ENCODE data around the gene NVL. TPM values are rescaled to one million over a fixed set of nuclear protein-coding genes. Genes with fewer than 3 reads are reported as not detected.

The NVL gene
- total RNA-seq, 1 experiment from 2014 or later: 21.9 TPM

DNA sequence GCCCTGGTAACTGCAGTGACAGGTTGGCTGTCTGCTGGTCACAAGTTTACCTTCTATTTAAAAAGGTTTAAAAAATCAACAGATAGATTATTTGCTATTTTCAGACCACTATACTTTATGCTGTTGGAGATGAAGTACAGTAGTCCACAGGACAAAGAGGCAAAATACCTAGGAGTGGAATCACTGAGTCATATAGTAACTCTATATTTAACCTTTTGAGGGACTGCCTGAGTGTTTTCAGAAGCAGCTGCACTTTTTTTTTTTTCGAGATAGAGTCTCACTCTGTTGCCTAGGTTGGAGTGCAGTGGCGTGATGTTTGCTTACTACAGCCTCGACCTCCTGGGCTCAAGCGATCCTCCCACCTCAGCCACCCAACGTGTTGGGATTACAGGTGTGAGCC lies 38.4 kb upstream of the NVL start:
- DNase-seq (ENCODE audit: low read depth, low spot score) (no peak), ATAC-seq (no peak)
- no peaks in the 10 kb centered on the region for H3K9me2 ChIP-seq (ENCODE audit: insufficient read depth)
- no TSS peak for BruUV-seq (replicated peaks)
- ChIA-PET RAD21 (ENCODE audit: low non-redundant PET in 1 of 2, low total read pairs in 2 of 2, uncharacterized antibody in 2 of 2, unreplicated experiment in 2 of 2) (no interaction called here), POLR2A (no interaction called here), CTCF (no interaction called here)
- no peaks in the 10 kb centered on the region for H3K27me3 ChIP-seq (ENCODE audit: insufficient read depth, low read length)
- no peak overlapping the region for H3K4me3 ChIP-seq (replicated peaks in 1 of 2; ENCODE audit: low read depth in 1 of 2, low read length in 2 of 2)
- peaks cover 32% of the 10 kb centered on the region for H3K79me2 ChIP-seq (ENCODE audit: insufficient read depth, low read length)
- no peaks in the 10 kb centered on the region for H3K4me1 ChIP-seq (ENCODE audit: control insufficient read depth in 1 of 2, insufficient read depth in 2 of 2, low read length in 2 of 2)
- H3K36me3 ChIP-seq (ENCODE audit: control insufficient read depth in 1 of 2, insufficient read depth in 2 of 2, low read length in 2 of 2): peaks cover 23 to 36% of the 10 kb centered on the region in 2 experiments; a peak in 3 of 4 replicates
- no peak overlapping the region for H2AFZ ChIP-seq (ENCODE audit: low read depth, low read length, poor library complexity, severe bottlenecking)
- no peaks in the 10 kb centered on the region for H3K9me3 ChIP-seq (ENCODE audit: control insufficient read depth in 1 of 2, insufficient read depth in 1 of 2, low read depth in 1 of 2, low read length in 2 of 2)
- no peak overlapping the region for H3K27ac ChIP-seq (ENCODE audit: low read depth, low read length)
- TF ChIP-seq FOSL1 (IDR thresholded peaks at IDR 0.05; ENCODE audit: low read depth) (no peak), EZH2phosphoT487 (IDR thresholded peaks at IDR 0.05; ENCODE audit: borderline replicate concordance) (no peak), RAD21 (IDR thresholded peaks at IDR 0.05; ENCODE audit: low read depth) (no peak), SIN3A (IDR thresholded peaks at IDR 0.05; ENCODE audit: low read depth) (no peak), ZNF274 (IDR thresholded peaks at IDR 0.05; ENCODE audit: low read depth, low read length) (no peak), POLR2AphosphoS5 (IDR thresholded peaks at IDR 0.05; ENCODE audit: low read depth, low read length) (no peak), CBX3 (IDR thresholded peaks at IDR 0.05; ENCODE audit: low read depth) (no peak), POLR2A (IDR thresholded peaks at IDR 0.05; ENCODE audit: borderline replicate concordance, extremely low read depth, insufficient read depth, insufficient read length) (no peak), YY1 (IDR thresholded peaks at IDR 0.05; ENCODE audit: extremely low read depth, insufficient replicate concordance, low read depth, low read length) (no peak), TCF7L2 (IDR thresholded peaks at IDR 0.05; ENCODE audit: borderline replicate concordance, extremely low read depth, insufficient read depth, insufficient read length) (no peak), EZH2 (IDR thresholded peaks at IDR 0.05) (no peak), SP1 (IDR thresholded peaks at IDR 0.05; ENCODE audit: low read depth) (no peak), EGR1 (IDR thresholded peaks at IDR 0.05; ENCODE audit: low read depth) (no peak)
- TF ChIP-seq, protein P1, sequence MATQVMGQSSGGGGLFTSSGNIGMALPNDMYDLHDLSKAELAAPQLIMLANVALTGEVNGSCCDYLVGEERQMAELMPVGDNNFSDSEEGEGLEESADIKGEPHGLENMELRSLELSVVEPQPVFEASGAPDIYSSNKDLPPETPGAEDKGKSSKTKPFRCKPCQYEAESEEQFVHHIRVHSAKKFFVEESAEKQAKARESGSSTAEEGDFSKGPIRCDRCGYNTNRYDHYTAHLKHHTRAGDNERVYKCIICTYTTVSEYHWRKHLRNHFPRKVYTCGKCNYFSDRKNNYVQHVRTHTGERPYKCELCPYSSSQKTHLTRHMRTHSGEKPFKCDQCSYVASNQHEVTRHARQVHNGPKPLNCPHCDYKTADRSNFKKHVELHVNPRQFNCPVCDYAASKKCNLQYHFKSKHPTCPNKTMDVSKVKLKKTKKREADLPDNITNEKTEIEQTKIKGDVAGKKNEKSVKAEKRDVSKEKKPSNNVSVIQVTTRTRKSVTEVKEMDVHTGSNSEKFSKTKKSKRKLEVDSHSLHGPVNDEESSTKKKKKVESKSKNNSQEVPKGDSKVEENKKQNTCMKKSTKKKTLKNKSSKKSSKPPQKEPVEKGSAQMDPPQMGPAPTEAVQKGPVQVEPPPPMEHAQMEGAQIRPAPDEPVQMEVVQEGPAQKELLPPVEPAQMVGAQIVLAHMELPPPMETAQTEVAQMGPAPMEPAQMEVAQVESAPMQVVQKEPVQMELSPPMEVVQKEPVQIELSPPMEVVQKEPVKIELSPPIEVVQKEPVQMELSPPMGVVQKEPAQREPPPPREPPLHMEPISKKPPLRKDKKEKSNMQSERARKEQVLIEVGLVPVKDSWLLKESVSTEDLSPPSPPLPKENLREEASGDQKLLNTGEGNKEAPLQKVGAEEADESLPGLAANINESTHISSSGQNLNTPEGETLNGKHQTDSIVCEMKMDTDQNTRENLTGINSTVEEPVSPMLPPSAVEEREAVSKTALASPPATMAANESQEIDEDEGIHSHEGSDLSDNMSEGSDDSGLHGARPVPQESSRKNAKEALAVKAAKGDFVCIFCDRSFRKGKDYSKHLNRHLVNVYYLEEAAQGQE (IDR thresholded peaks at IDR 0.05; ENCODE audit: low read depth): no peak
- TF ChIP-seq, protein P2, sequence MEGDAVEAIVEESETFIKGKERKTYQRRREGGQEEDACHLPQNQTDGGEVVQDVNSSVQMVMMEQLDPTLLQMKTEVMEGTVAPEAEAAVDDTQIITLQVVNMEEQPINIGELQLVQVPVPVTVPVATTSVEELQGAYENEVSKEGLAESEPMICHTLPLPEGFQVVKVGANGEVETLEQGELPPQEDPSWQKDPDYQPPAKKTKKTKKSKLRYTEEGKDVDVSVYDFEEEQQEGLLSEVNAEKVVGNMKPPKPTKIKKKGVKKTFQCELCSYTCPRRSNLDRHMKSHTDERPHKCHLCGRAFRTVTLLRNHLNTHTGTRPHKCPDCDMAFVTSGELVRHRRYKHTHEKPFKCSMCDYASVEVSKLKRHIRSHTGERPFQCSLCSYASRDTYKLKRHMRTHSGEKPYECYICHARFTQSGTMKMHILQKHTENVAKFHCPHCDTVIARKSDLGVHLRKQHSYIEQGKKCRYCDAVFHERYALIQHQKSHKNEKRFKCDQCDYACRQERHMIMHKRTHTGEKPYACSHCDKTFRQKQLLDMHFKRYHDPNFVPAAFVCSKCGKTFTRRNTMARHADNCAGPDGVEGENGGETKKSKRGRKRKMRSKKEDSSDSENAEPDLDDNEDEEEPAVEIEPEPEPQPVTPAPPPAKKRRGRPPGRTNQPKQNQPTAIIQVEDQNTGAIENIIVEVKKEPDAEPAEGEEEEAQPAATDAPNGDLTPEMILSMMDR (IDR thresholded peaks at IDR 0.05 in 2 of 3, conservative IDR thresholded peaks at IDR 0.05 in 1 of 3; ENCODE audit: borderline replicate concordance in 1 of 3, insufficient read depth in 1 of 3, low read depth in 2 of 3, low read length in 2 of 3): no peak
- TF ChIP-seq, protein P3, sequence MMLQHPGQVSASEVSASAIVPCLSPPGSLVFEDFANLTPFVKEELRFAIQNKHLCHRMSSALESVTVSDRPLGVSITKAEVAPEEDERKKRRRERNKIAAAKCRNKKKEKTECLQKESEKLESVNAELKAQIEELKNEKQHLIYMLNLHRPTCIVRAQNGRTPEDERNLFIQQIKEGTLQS (IDR thresholded peaks at IDR 0.05): no peak
- intact Hi-C loops (cut with micrococcal nuclease): no loop called here
- no peaks in the 10 kb centered on the region for H4K20me1 ChIP-seq (ENCODE audit: insufficient read depth)
- no peak overlapping the region for H3K9ac ChIP-seq (ENCODE audit: low read length)
- H3K4me2 ChIP-seq (ENCODE audit: low read length): no peak overlapping the region

Measured in HCT116 (cell line).